Body of pancreas (tissue), 4 donors: ENCODE measurements around the gene TSSC4. TPM values are rescaled to one million over a fixed set of nuclear protein-coding genes. Genes with fewer than 3 reads are reported as not detected.

Experiments
- ATAC-seq: fragments of 150-250 bp; one replicate; pipeline ENCODE4 v1.9.1; 2016
- DNase-seq, 4 donors: peaks; one replicate each; pipeline ENCODE4 v3.0.0-alpha.2; 2019
- H3K27ac ChIP-seq, 4 donors: fragments of 200-600 bp; sonication (generic); 1 replicate in 3 of 4; 2 replicates in 1 of 4; pipeline versions ENCODE4 v1.5.1 to v1.6.1; 2016 to 2019; ENCODE audit warnings: mild to moderate bottlenecking in 1 of 4, mixed read lengths in 1 of 4, moderate library complexity in 1 of 4
- H3K27me3 ChIP-seq, 2 donors: fragments of 200-600 bp; sonication (generic); one replicate each; pipeline ENCODE4 v1.6.0; 2016; ENCODE audit warnings: mild to moderate bottlenecking in 1 of 2
- H3K36me3 ChIP-seq, 2 donors: fragments of 200-600 bp; sonication (generic); replicated peaks in 1 of 2; 2 replicates each; pipeline ENCODE4 v1.5.1; 2016; ENCODE audit warnings: low read depth in 2 of 2; ENCODE audit not compliant: insufficient read depth in 1 of 2
- H3K4me1 ChIP-seq: fragments of 200-600 bp; sonication (generic); one replicate; pipeline ENCODE4 v1.6.0; 2016
- H3K4me3 ChIP-seq, 2 donors: fragments of 200-600 bp; sonication (generic); 1 replicate in 1 of 2; 2 replicates in 1 of 2; pipeline ENCODE4 v1.5.1; 2016 to 2019
- H3K9me3 ChIP-seq, 3 donors: fragments of 200-600 bp; sonication (generic); 1 replicate in 2 of 3; 2 replicates in 1 of 3; pipeline ENCODE4 v1.5.1; 2016
- CTCF ChIP-seq, 7 experiments: fragments of 450-650 bp in 4 of 7; fragments of 200-600 bp in 3 of 7; sonication (generic) in 3 of 7; IDR thresholded peaks; one replicate each; pipeline ENCODE4 v1.5.1; 2016 to 2019; ENCODE audit warnings: antibody characterized with exemption in 7 of 7
- POLR2A ChIP-seq, 3 donors: fragments of 450-650 bp; IDR thresholded peaks; one replicate each; pipeline ENCODE4 v1.6.1; 2016; ENCODE audit warnings: antibody characterized with exemption in 3 of 3, mild to moderate bottlenecking in 2 of 3
- WGBS, 2 donors: methylation state at CpG; one replicate each; pipeline ENCODE4 v1.1.5; 2017; 5-methylcytosine and 5-hydroxymethylcytosine counted together
- intact Hi-C: fragments of 100-400 bp; cut with DNase I; formaldehyde crosslinking; loops from one replicate; pipeline ENCODE4 v1.15.1; 2023
- total RNA-seq, 2 donors: library from RNA; depleted of rRNA; stranded (reverse); fragments of >200 nt; gene quantifications; one replicate each; pipeline ENCODE4 v1.1.0, GENCODE V29; 2016

TSSC4 gene
- total RNA-seq, 2 donors from 2014 or later, result 21.5 to 25.7 TPM

GRCh38 chr11:2433106-2433925 lies 32.8 kb downstream of the TSSC4 start:
- no peaks in the 10 kb centered on the region for H3K27me3 ChIP-seq
- no peaks in the 10 kb centered on the region for H3K4me1 ChIP-seq
- intact Hi-C loops, result no loop called here
- no peak overlapping the region for H3K27ac ChIP-seq
- no peak overlapping the region for H3K4me3 ChIP-seq
- H3K9me3 ChIP-seq, result no peaks in the 10 kb centered on the region
- H3K36me3 ChIP-seq, result no peaks in the 10 kb centered on the region
- TF ChIP-seq POLR2A (IDR thresholded peaks at IDR 0.05) (no peak), CTCF (IDR thresholded peaks at IDR 0.05) (no peak)
- ATAC-seq, result no peak
- no peak for DNase-seq
- WGBS, 2 donors, result 94 to 95% methylated on average over 5 to 22 of the region's 22 CpGs

GRCh38 chr11:2434008-2434407 lies 33.5 kb downstream of the TSSC4 start:
- Histone ChIP-seq H3K4me1 (no peaks in the 10 kb centered on the region), H3K27ac (no peak overlapping the region), H3K27me3 (no peaks in the 10 kb centered on the region), H3K4me3 (no peak overlapping the region), H3K9me3 (no peaks in the 10 kb centered on the region), H3K36me3 (no peaks in the 10 kb centered on the region)
- DNase-seq (no peak), ATAC-seq (no peak)
- TF ChIP-seq POLR2A (IDR thresholded peaks at IDR 0.05) (no peak), CTCF (IDR thresholded peaks at IDR 0.05) (no peak)
- intact Hi-C loops, result no loop called here
- 83 to 89% methylated on average over 8 of the region's 8 CpGs for whole genome bisulfite sequencing, 2 donors

GRCh38 chr11:2434506-2435255 lies 34.1 kb downstream of the TSSC4 start:
- Histone ChIP-seq H3K36me3 (no peaks in the 10 kb centered on the region), H3K27ac (no peak overlapping the region), H3K27me3 (no peaks in the 10 kb centered on the region), H3K4me3 (no peak overlapping the region), H3K9me3 (no peaks in the 10 kb centered on the region), H3K4me1 (no peaks in the 10 kb centered on the region)
- DNase-seq, result no peak
- 79 to 86% methylated on average over 11 of the region's 11 CpGs for WGBS, 2 donors
- intact Hi-C loops, result no loop called here
- TF ChIP-seq POLR2A (IDR thresholded peaks at IDR 0.05) (no peak), CTCF (IDR thresholded peaks at IDR 0.05) (no peak)
- ATAC-seq, result no peak

- no peak overlapping the region for H3K4me3 ChIP-seq
- TF ChIP-seq POLR2A (IDR thresholded peaks at IDR 0.05), result no peak
- no peak for TF ChIP-seq CTCF (IDR thresholded peaks at IDR 0.05)
Observed at GRCh38 chr11:2435288-2436012, 34.9 kb downstream of the TSSC4 start.

More at GRCh38 chr11:2435288-2436012, 34.9 kb downstream of the TSSC4 start:
- no peaks in the 10 kb centered on the region for H3K36me3 ChIP-seq
- H3K4me1 ChIP-seq, result no peaks in the 10 kb centered on the region
- no peak for ATAC-seq
- 81 to 85% methylated on average over 12 of the region's 12 CpGs for WGBS, 2 donors
- intact Hi-C loops, result no loop called here
- DNase-seq, result no peak
- H3K9me3 ChIP-seq, result no peaks in the 10 kb centered on the region
- no peaks in the 10 kb centered on the region for H3K27me3 ChIP-seq
- H3K27ac ChIP-seq, result no peak overlapping the region
